H1 (cell line): ENCODE data around the gene COTL1. TPM values are rescaled to one million over a fixed set of nuclear protein-coding genes. Genes with fewer than 3 reads are reported as not detected.

Experiments
- CTCF ChIA-PET: fragments of 300-600 bp; sonication (Branson Sonifier 250); formaldehyde crosslinking; loops from one replicate; lab custom pipeline; 2021; ENCODE audit not compliant: partially characterized antibody; lab: Charles Lee
- POLR2A ChIA-PET: fragments of 300-600 bp; sonication (Branson Sonifier 250); formaldehyde crosslinking; loops from one replicate; lab custom pipeline; 2021; ENCODE audit warnings: inconsistent platforms; ENCODE audit not compliant: partially characterized antibody; lab: Charles Lee
- DNase-seq, 2 experiments: peaks; one replicate each; pipeline versions ENCODE4 v3.0.0 to v3.0.0-alpha.2; 2010 to 2022; ENCODE audit warnings: low spot score in 2 of 2, low read depth in 1 of 2, mixed read lengths in 1 of 2
- FAIRE-seq: peaks from 2 replicates; lab custom pipeline; 2011; peaks lifted over from hg19 to GRCh38; lab: Jason Lieb, UNC
- H2AFZ ChIP-seq: 2 replicates; pipeline ENCODE4 v1.8.1; 2012; ENCODE audit warnings: low read length, inconsistent platforms
- H2AK5ac ChIP-seq: 2 replicates; pipeline ENCODE4 v1.6.1; 2013; ENCODE audit warnings: low read depth, low read length
- H2BK120ac ChIP-seq: replicated peaks from 2 replicates; pipeline ENCODE3; 2013; ENCODE audit warnings: low read depth, low read length, inconsistent platforms
- H2BK12ac ChIP-seq: 2 replicates; pipeline ENCODE4 v1.6.1; 2013; ENCODE audit warnings: low read depth, low read length
- H2BK15ac ChIP-seq: 2 replicates; pipeline ENCODE4 v1.6.1; 2013; ENCODE audit warnings: low read length
- H2BK20ac ChIP-seq: 2 replicates; pipeline ENCODE4 v1.6.1; 2013; ENCODE audit warnings: low read length
- H2BK5ac ChIP-seq: 2 replicates; pipeline ENCODE4 v1.6.1; 2013; ENCODE audit warnings: low read depth, low read length
- H3K14ac ChIP-seq: 2 replicates; pipeline ENCODE4 v1.6.1; 2013; ENCODE audit warnings: inconsistent platforms; ENCODE audit not compliant: insufficient read length
- H3K18ac ChIP-seq: 2 replicates; pipeline ENCODE4 v1.6.1; 2013; ENCODE audit warnings: low read length; ENCODE audit errors: extremely low read depth
- H3K23ac ChIP-seq: 2 replicates; pipeline ENCODE4 v1.6.1; 2013; ENCODE audit warnings: inconsistent platforms; ENCODE audit not compliant: insufficient read length
- H3K23me2 ChIP-seq: 2 replicates; pipeline ENCODE4 v1.6.1; 2013; ENCODE audit warnings: low read depth, low read length
- H3K27ac ChIP-seq: 2 replicates; pipeline ENCODE4 v1.6.1; 2011; ENCODE audit warnings: low read depth, low read length, inconsistent platforms
- H3K27me3 ChIP-seq, 4 experiments: replicated peaks in 1 of 4; 1 replicate in 1 of 4; 2 replicates in 3 of 4; pipeline versions ENCODE4 v1.6.1 to v1.8.1; 2011 to 2013; ENCODE audit warnings: low read length in 3 of 4, mild to moderate bottlenecking in 3 of 4, inconsistent platforms in 2 of 4, mixed read lengths in 2 of 4, moderate library complexity in 1 of 4; ENCODE audit not compliant: control insufficient read depth in 3 of 4, insufficient read depth in 3 of 4; ENCODE audit errors: extremely low read depth in 1 of 4
- H3K36me3 ChIP-seq, 4 experiments: 2 replicates each; pipeline versions ENCODE4 v1.6.1 to v1.8.1; 2011 to 2013; ENCODE audit warnings: mild to moderate bottlenecking in 4 of 4, low read length in 3 of 4, moderate library complexity in 2 of 4, control low read depth in 1 of 4, inconsistent platforms in 1 of 4; ENCODE audit not compliant: insufficient read depth in 4 of 4, control insufficient read depth in 2 of 4
- H3K4ac ChIP-seq: replicated peaks from 2 replicates; pipeline ENCODE3; 2013; ENCODE audit warnings: low read length, low read depth, mixed read lengths, inconsistent platforms; ENCODE audit not compliant: insufficient read length
- H3K4me1 ChIP-seq, 4 experiments: replicated peaks in 1 of 4; 1 replicate in 1 of 4; 2 replicates in 3 of 4; pipeline versions ENCODE4 v1.6.1 to v1.8.1; 2011 to 2013; ENCODE audit warnings: low read length in 3 of 4, inconsistent platforms in 2 of 4, mixed read lengths in 1 of 4; ENCODE audit not compliant: insufficient read depth in 4 of 4, control insufficient read depth in 3 of 4
- H3K4me2 ChIP-seq, 2 experiments: 2 replicates each; pipeline versions ENCODE4 v1.6.1 to v1.8.1; 2011 to 2013; ENCODE audit warnings: low read depth in 2 of 2, low read length in 2 of 2, control low read depth in 1 of 2, inconsistent platforms in 1 of 2, mild to moderate bottlenecking in 1 of 2; ENCODE audit not compliant: insufficient read depth in 1 of 2
- H3K4me3 ChIP-seq, 4 experiments: fragments of 200-600, 300-600 bp in 1 of 4; sonication (generic), shearing (Covaris generic), sonication (Bioruptor Twin) in 1 of 4; 2 replicates each; pipeline versions ENCODE4 v1.5.1 to v1.8.1; 2011 to 2016; ENCODE audit warnings: low read length in 4 of 4, low read depth in 3 of 4, control low read depth in 2 of 4, inconsistent platforms in 2 of 4, mild to moderate bottlenecking in 2 of 4, mixed read lengths in 1 of 4, moderate library complexity in 1 of 4; ENCODE audit not compliant: insufficient read depth in 2 of 4; ENCODE audit errors: extremely low read depth in 1 of 4
- H3K56ac ChIP-seq: replicated peaks from 2 replicates; pipeline ENCODE3; 2013; ENCODE audit warnings: low read depth, mild to moderate bottlenecking, mixed read lengths, low read length, inconsistent platforms; ENCODE audit not compliant: insufficient read length
- H3K79me1 ChIP-seq: 2 replicates; pipeline ENCODE4 v1.6.1; 2013; ENCODE audit warnings: low read depth, low read length, control low read depth
- H3K79me2 ChIP-seq, 2 experiments: 2 replicates each; pipeline versions ENCODE4 v1.6.1 to v1.8.1; 2012 to 2013; ENCODE audit warnings: low read length in 2 of 2, mild to moderate bottlenecking in 2 of 2, inconsistent platforms in 1 of 2; ENCODE audit not compliant: insufficient read depth in 2 of 2, control insufficient read depth in 1 of 2
- H3K9ac ChIP-seq, 4 experiments: replicated peaks in 1 of 4; 1 replicate in 1 of 4; 2 replicates in 3 of 4; pipeline versions ENCODE4 v1.6.1 to v1.8.1; 2011 to 2013; ENCODE audit warnings: low read depth in 3 of 4, low read length in 3 of 4, control low read depth in 2 of 4, mild to moderate bottlenecking in 2 of 4, moderate library complexity in 2 of 4, inconsistent platforms in 1 of 4; ENCODE audit errors: extremely low read depth in 1 of 4
- H3K9me3 ChIP-seq, 2 experiments: 2 replicates each; pipeline versions ENCODE4 v1.6.1 to v1.8.1; 2012 to 2013; ENCODE audit warnings: mild to moderate bottlenecking in 2 of 2, moderate library complexity in 2 of 2, control low read depth in 1 of 2, inconsistent platforms in 1 of 2, low read depth in 1 of 2, low read length in 1 of 2, mixed read lengths in 1 of 2; ENCODE audit not compliant: insufficient read depth in 2 of 2
- H4K20me1 ChIP-seq, 2 experiments: replicated peaks in 1 of 2; 2 replicates each; pipeline versions ENCODE3 to v1.8.1; 2011 to 2013; ENCODE audit warnings: inconsistent platforms in 2 of 2, low read length in 2 of 2, mild to moderate bottlenecking in 1 of 2; ENCODE audit not compliant: insufficient read depth in 2 of 2, control insufficient read depth in 1 of 2
- H4K5ac ChIP-seq: 2 replicates; pipeline ENCODE4 v1.6.1; 2013; ENCODE audit warnings: low read length, low read depth, mixed read lengths, inconsistent platforms; ENCODE audit not compliant: insufficient read length
- H4K8ac ChIP-seq: 2 replicates; pipeline ENCODE4 v1.8.0; 2013; ENCODE audit warnings: mild to moderate bottlenecking, moderate library complexity, low read length, inconsistent platforms; ENCODE audit not compliant: insufficient read depth; ENCODE audit errors: extremely low read depth
- H4K91ac ChIP-seq: replicated peaks from 2 replicates; pipeline ENCODE3; 2013; ENCODE audit warnings: low read length, mixed read lengths, inconsistent platforms; ENCODE audit not compliant: insufficient read length
- ASH2L ChIP-seq: fragments of 200-600, 300-600 bp; sonication (generic); IDR thresholded peaks from one replicate; pipeline ENCODE4 v1.7.1; 2017; ENCODE audit warnings: low read length
- CHD1 ChIP-seq: IDR thresholded peaks from 2 replicates; pipeline ENCODE4 v1.6.1; 2012; ENCODE audit warnings: low read depth, low read length, improper control_type of control experiment
- GTF2F1 ChIP-seq: IDR thresholded peaks from 2 replicates; pipeline ENCODE4 v1.6.1; 2012; ENCODE audit warnings: low read depth, low read length, improper control_type of control experiment, borderline replicate concordance
- HDAC6 ChIP-seq: IDR thresholded peaks from one replicate; pipeline ENCODE4 v1.7.1; 2012; ENCODE audit warnings: low read depth, mild to moderate bottlenecking, inconsistent platforms, low read length, moderate library complexity
- KDM4A ChIP-seq: IDR thresholded peaks from one replicate; pipeline ENCODE4 v1.7.1; 2012; ENCODE audit warnings: low read depth, mild to moderate bottlenecking, moderate library complexity, low read length, inconsistent platforms; ENCODE audit not compliant: severe bottlenecking
- POU5F1 ChIP-seq: IDR thresholded peaks from 2 replicates; pipeline ENCODE4 v1.6.1; 2011; ENCODE audit warnings: low read depth, mild to moderate bottlenecking, low read length, moderate library complexity
- RAD21 ChIP-seq, 2 experiments: IDR thresholded peaks in 1 of 2; conservative IDR thresholded peaks in 1 of 2; 2 replicates each; pipeline ENCODE4 v1.6.1; 2011; ENCODE audit warnings: low read depth in 2 of 2, low read length in 2 of 2, improper control_type of control experiment in 1 of 2, inconsistent platforms in 1 of 2, mild to moderate bottlenecking in 1 of 2, moderate library complexity in 1 of 2
- RBBP5 ChIP-seq: IDR thresholded peaks from 2 replicates; pipeline ENCODE4 v1.7.1; 2012; ENCODE audit warnings: low read depth, mild to moderate bottlenecking, inconsistent platforms, low read length, moderate library complexity, borderline replicate concordance
- RNF2 ChIP-seq: fragments of 200-900, 300-1000 bp; sonication (generic); IDR thresholded peaks from 2 replicates; pipeline ENCODE4 v1.7.1; 2016; ENCODE audit warnings: borderline replicate concordance, low read depth, mild to moderate bottlenecking, antibody characterized with exemption, low read length; ENCODE audit not compliant: poor library complexity, severe bottlenecking; ENCODE audit errors: missing control alignments
- SIN3A ChIP-seq, 2 experiments: IDR thresholded peaks in 1 of 2; conservative IDR thresholded peaks in 1 of 2; 2 replicates each; pipeline ENCODE4 v1.6.1; 2011 to 2012; ENCODE audit warnings: low read length in 2 of 2, improper control_type of control experiment in 1 of 2, low read depth in 1 of 2, mild to moderate bottlenecking in 1 of 2
- SIX5 ChIP-seq: IDR thresholded peaks from 2 replicates; pipeline ENCODE4 v1.6.1; 2011; ENCODE audit warnings: mild to moderate bottlenecking, low read depth, low read length
- SP4 ChIP-seq: IDR thresholded peaks from 2 replicates; pipeline ENCODE4 v1.6.1; 2012; ENCODE audit warnings: low read length, inconsistent platforms
- WGBS, 2 experiments: shearing (Covaris generic) in 1 of 2; methylation state at CpG; one replicate each; pipeline versions ENCODE4 v1.1.6 to v1.1.7; 2013 to 2015; ENCODE audit warnings: low lambda C conversion rate in 2 of 2, mixed read lengths in 2 of 2, inconsistent platforms in 1 of 2, low coverage in 1 of 2, missing lambda C conversion rate in 1 of 2; ENCODE audit not compliant: insufficient replicate concordance in 2 of 2, insufficient coverage in 1 of 2, insufficient read length in 1 of 2; ENCODE audit errors: extremely low coverage in 1 of 2, missing lambda C conversion rate in 1 of 2; 5-methylcytosine and 5-hydroxymethylcytosine counted together
- polyA plus RNA-seq, 7 experiments: library from polyadenylated mRNA; depleted of rRNA in 3 of 7; stranded (reverse) in 5 of 7; unstranded in 2 of 7; fragments of >200 nt in 5 of 7; fragments of 200-250 nt in 2 of 7; gene quantifications; 1 replicate in 5 of 7; 2 replicates in 1 of 7; 4 replicates in 1 of 7; pipeline versions ENCODE4 v1.2.1 to v1.2.3, GENCODE V29; 2011 to 2013; ENCODE audit warnings: missing spikeins in 2 of 7, mixed read lengths in 2 of 7
- total RNA-seq: library from RNA; stranded (reverse); fragmentation: NEBNext Ultra II Directional; extraction: Animal tissue kit (Norgen Biotek cat#: 25700); gene quantifications from 2 replicates; pipeline ENCODE4 v1.2.1, GENCODE V29; 2021

The COTL1 gene
- total and polyA plus RNA-seq, 2 of the 8 experiments (the other 6 are each of a cell fraction or from before 2014, with no cell fraction given): 59.2 to 183 TPM

GRCh38 chr16:84544031-84544773, 73.7 kb downstream of the COTL1 start:
- no peak overlapping the region for H3K27ac ChIP-seq
- no peak overlapping the region; the same call in 1 of the 2 replicates for H2AFZ ChIP-seq
- TF ChIP-seq KDM4A (no peak), POU5F1 (no peak), RAD21 (IDR thresholded peaks at IDR 0.05 in 1 of 2, conservative IDR thresholded peaks at IDR 0.05 in 1 of 2; ENCODE audit: low read depth in 2 of 2, low read length in 2 of 2) (no peak), GTF2F1 (no peak), CHD1 (no peak), ASH2L (no peak), SIN3A (conservative IDR thresholded peaks at IDR 0.05 in 1 of 2, IDR thresholded peaks at IDR 0.05 in 1 of 2; ENCODE audit: low read depth in 1 of 2, low read length in 2 of 2) (no peak), HDAC6 (no peak), SIX5 (no peak), RNF2 (no peak), RBBP5 (no peak), SP4 (no peak)

More at GRCh38 chr16:84544031-84544773, 73.7 kb downstream of the COTL1 start:
- H3K56ac ChIP-seq: no peak overlapping the region
- 0 out of 2 replicates have a peak overlapping the region, but pooled peaks have one; percentile 9 for H2BK12ac ChIP-seq
- no peak overlapping the region for H2BK120ac ChIP-seq
- H3K4me3 ChIP-seq: no peak overlapping the region
- no peak overlapping the region for H3K4ac ChIP-seq
- no peak overlapping the region for H4K8ac ChIP-seq
- no peaks in the 10 kb centered on the region for H3K79me2 ChIP-seq
- peak overlapping the region in 1 of 4 experiments; percentile 26; a peak in 1 of 7 replicates for H3K9ac ChIP-seq
- POLR2A ChIA-PET: no interaction called here
- H3K23me2 ChIP-seq: no peaks in the 10 kb centered on the region
- peaks cover 0 to 21% (median 12%) of the 10 kb centered on the region in 4 experiments; a peak in 6 of 7 replicates for H3K4me1 ChIP-seq
- H3K36me3 ChIP-seq: no peaks in the 10 kb centered on the region
- DNase-seq (no peak), FAIRE-seq (no peak)
- H2BK20ac ChIP-seq: no peak overlapping the region
- WGBS, 2 experiments: 88% methylated on average over 25 of the region's 25 CpGs; no CpG with 5 or more reads in 1 of the 2 experiments
- H4K20me1 ChIP-seq: no peaks in the 10 kb centered on the region
- H4K91ac ChIP-seq: no peak overlapping the region
- no peak overlapping the region for H4K5ac ChIP-seq
- peaks cover 0 to 3% (median 0%) of the 10 kb centered on the region in 4 experiments; a peak in 1 of 7 replicates for H3K27me3 ChIP-seq
- no peak overlapping the region for H3K23ac ChIP-seq
- H3K18ac ChIP-seq: no peak overlapping the region
- H2BK15ac ChIP-seq: no peak overlapping the region
- no peaks in the 10 kb centered on the region; the same call in 1 of the 2 replicates for H3K79me1 ChIP-seq
- no peak overlapping the region for H2AK5ac ChIP-seq
- no peak overlapping the region for H3K4me2 ChIP-seq
- no peak overlapping the region for H2BK5ac ChIP-seq
- H3K14ac ChIP-seq: no peak overlapping the region
- CTCF ChIA-PET: interaction anchor here (0.7 to 2.2 kb wide), 6 partner anchors 12 to 195 kb away, joined by 3 to 6 read pairs (median 4); no protein-coding TSS in a partner anchor
- no peaks in the 10 kb centered on the region for H3K9me3 ChIP-seq
